ENCODE measurements around the gene BTBD9. TPM values are rescaled to one million over a fixed set of nuclear protein-coding genes. Genes with fewer than 3 reads are reported as not detected.

The BTBD9 gene
- total and polyA plus RNA-seq, 2 of the 13 experiments (the other 11 are each of a cell fraction or from before 2014, with no cell fraction given), result 1.2 to 3.0 TPM

DNA sequence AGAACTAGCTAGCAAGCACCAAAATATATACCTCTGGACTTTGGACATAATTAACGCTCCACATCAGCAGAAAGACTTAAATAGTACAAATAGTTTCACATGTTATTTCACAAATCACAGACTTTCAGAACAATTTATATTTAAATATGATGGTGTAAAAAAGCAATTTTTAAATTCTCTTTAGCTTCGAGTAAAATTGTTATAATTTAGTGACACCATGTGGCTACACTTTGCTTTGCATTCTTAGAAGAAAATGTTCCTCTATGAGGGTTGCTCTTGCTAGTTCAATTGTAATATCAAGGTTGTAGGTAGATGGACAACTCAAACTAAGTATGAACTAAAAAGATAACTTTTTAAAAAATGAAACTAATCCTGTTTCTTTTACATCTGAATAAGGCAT is 69.0 kb downstream of the BTBD9 start (continued):
- TF ChIP-seq ELF4 (CRISPR knock-in tag; IDR thresholded peaks at IDR 0.05; ENCODE audit: borderline replicate concordance) (no peak), HNF4A (CRISPR knock-in tag; IDR thresholded peaks at IDR 0.05) (no peak)

- no peak for DNase-seq (ENCODE audit: low spot score)
- intact Hi-C loops (cut with micrococcal nuclease; ENCODE audit: unreplicated experiment), result no loop called here
- Histone ChIP-seq H4K20me1 (ENCODE audit: insufficient read depth, low read length) (no peaks in the 10 kb centered on the region), H3K9me3 (ENCODE audit: low read length) (no peaks in the 10 kb centered on the region), H3K9ac (ENCODE audit: insufficient read depth, low read depth, low read length) (no peak overlapping the region), H2AFZ (ENCODE audit: low read length) (no peak overlapping the region), H3K4me3 (replicated peaks in 1 of 3; ENCODE audit: insufficient read depth in 1 of 3, low read depth in 2 of 3, low read length in 3 of 3) (no peak overlapping the region), H3K4me2 (ENCODE audit: low read depth, low read length) (no peak overlapping the region), H3K4me1 (ENCODE audit: insufficient read depth, low read length) (no peaks in the 10 kb centered on the region), H3K27ac (ENCODE audit: extremely low read length, insufficient read depth, low read length) (no peak overlapping the region), H3K36me3 (replicated peaks in 1 of 2; ENCODE audit: control insufficient read depth in 1 of 2, insufficient read depth in 2 of 2, low read length in 2 of 2) (no peaks in the 10 kb centered on the region), H3K79me2 (ENCODE audit: insufficient read depth, low read length) (no peaks in the 10 kb centered on the region), H3K27me3 (ENCODE audit: control insufficient read depth in 1 of 2, insufficient read depth in 2 of 2, low read length in 2 of 2) (no peaks in the 10 kb centered on the region)
- no peak for FAIRE-seq
- TF ChIP-seq, protein P1, sequence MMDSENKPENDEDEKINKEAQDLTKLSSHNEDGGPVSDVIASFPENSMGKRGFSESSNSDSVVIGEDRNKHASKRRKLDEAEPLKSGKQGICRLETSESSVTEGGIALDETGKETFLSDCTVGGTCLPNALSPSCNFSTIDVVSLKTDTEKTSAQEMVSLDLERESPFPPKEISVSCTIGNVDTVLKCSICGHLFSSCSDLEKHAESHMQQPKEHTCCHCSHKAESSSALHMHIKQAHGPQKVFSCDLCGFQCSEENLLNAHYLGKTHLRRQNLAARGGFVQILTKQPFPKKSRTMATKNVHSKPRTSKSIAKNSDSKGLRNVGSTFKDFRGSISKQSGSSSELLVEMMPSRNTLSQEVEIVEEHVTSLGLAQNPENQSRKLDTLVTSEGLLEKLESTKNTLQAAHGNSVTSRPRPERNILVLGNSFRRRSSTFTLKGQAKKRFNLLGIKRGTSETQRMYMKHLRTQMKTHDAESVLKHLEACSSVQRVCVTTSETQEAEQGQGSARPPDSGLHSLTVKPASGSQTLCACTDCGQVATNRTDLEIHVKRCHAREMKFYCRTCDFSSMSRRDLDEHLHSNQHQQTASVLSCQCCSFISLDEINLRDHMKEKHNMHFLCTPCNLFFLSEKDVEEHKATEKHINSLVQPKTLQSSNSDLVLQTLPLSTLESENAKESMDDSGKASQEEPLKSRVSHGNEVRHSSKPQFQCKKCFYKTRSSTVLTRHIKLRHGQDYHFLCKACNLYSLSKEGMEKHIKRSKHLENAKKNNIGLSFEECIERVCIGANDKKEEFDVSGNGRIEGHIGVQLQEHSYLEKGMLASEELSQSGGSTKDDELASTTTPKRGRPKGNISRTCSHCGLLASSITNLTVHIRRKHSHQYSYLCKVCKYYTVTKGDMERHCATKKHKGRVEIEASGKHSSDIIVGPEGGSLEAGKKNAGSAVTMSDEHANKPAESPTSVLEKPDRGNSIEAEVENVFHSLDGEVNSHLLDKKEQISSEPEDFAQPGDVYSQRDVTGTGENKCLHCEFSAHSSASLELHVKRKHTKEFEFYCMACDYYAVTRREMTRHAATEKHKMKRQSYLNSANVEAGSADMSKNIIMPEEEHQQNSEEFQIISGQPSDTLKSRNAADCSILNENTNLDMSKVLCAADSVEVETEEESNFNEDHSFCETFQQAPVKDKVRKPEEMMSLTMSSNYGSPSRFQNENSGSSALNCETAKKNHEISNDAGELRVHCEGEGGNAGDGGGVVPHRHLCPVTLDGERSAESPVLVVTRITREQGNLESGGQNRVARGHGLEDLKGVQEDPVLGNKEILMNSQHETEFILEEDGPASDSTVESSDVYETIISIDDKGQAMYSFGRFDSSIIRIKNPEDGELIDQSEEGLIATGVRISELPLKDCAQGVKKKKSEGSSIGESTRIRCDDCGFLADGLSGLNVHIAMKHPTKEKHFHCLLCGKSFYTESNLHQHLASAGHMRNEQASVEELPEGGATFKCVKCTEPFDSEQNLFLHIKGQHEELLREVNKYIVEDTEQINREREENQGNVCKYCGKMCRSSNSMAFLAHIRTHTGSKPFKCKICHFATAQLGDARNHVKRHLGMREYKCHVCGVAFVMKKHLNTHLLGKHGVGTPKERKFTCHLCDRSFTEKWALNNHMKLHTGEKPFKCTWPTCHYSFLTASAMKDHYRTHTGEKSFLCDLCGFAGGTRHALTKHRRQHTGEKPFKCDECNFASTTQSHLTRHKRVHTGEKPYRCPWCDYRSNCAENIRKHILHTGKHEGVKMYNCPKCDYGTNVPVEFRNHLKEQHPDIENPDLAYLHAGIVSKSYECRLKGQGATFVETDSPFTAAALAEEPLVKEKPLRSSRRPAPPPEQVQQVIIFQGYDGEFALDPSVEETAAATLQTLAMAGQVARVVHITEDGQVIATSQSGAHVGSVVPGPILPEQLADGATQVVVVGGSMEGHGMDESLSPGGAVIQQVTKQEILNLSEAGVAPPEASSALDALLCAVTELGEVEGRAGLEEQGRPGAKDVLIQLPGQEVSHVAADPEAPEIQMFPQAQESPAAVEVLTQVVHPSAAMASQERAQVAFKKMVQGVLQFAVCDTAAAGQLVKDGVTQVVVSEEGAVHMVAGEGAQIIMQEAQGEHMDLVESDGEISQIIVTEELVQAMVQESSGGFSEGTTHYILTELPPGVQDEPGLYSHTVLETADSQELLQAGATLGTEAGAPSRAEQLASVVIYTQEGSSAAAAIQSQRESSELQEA (CRISPR knock-in tag; IDR thresholded peaks at IDR 0.05; ENCODE audit: not compliant biosample characterization), result no peak
- 34% methylated on average over 5 of the region's 5 CpGs for WGBS (ENCODE audit: low lambda C conversion rate)
- POLR2A ChIA-PET, result no interaction called here
- CTCF ChIA-PET (ENCODE audit: low intra/inter-chr PET ratio, low total read pairs), result no interaction called here
- in situ Hi-C loops (cut with HindIII; ENCODE audit: extremely low pct_ligation_motif_present, low pct_unique_long_range_greater_than_20kb), result no loop called here
- no TSS peak for BruUV-seq (replicated peaks)
- no peak for ATAC-seq
Observed at GRCh38 chr6:38567436-38567835, 72.3 kb downstream of the BTBD9 start.
